Epidermal melanocyte (primary cell): ENCODE measurements around the gene ZNF329.
"Not testable (repeated sequence)": the region's sequence is repeated elsewhere in the genome, so short reads cannot be mapped to it uniquely, and the experiment has no call there.

Experiments used
- DNase-seq: peaks from one replicate; pipeline ENCODE4 v3.0.0; 2011; ENCODE audit warnings: low spot score; ENCODE audit not compliant: insufficient read length

ZNF329 gene

DNA sequence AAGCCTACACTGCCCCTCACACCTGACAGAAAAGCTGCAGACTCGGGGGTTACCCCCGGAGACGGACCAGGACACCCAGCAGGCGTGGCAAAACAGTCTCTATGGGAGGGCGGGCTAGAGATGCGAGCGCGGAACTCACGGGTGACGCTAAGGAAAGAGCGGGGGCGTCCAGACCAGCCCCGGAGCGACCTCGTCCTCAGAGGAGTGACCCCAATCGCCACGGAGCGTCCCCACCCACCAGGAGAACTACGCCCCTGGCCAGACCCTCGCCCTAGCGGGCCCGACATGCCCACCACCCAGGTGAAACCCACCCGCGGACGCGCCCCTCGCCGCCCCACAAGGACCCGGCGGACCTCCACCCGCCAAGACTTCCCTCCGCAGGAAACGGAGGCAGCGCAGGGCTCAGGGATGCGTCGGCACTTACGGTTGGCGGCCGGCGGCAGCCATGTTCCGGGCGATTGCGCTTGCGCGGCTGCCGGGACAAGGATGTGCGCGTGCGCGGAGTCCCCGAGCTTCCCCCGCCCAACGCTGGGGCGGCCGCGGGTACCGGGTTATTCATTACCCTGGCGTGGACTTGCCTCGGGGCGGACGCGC lies at the start of gene ZNF329:
Gene ZNF329 (minus strand): TSS at position 462 of the 594 bp plus-strand sequence. CDS start 21,286 bp downstream, outside the sequence.
- DNase-seq, result peak; percentile 93

DNA sequence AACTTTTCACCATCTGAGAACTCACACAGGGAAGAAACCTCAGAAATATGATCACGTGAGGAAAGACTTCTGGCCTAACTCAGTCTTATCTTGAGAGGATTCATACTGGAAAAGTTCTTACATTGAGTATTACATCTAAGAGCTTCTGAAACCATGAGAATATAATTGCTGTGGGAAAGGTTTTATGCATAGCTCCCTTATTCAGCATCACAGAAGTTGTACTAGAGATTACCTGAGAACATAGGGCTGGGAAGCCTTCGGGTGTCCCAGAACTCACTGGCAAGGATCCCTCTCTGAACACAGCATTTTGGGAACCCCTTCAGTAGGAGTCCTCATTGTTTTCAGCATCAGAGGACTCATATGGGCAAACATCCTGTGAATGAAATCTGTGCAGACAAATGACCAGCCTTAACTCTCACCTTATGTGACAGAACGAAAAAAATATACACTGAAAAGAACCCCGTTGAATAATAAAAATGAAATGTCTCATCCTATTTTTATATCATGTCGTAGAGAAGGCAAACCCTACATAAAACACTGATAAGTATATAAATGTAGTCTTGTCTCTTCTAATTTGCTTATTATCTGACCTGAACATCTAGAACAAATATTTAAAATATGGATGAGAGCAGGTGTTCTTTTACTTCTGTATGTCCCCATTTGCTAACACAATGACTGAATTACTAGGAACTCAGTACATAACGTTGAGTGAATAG lies 46.5 kb upstream of the ZNF329 start:
- DNase-seq, result no peak

- DNase-seq, result no peak
These were observed 33.2 kb upstream of the ZNF329 start for GRCh38 chr19:58183817-58184215.

DNA sequence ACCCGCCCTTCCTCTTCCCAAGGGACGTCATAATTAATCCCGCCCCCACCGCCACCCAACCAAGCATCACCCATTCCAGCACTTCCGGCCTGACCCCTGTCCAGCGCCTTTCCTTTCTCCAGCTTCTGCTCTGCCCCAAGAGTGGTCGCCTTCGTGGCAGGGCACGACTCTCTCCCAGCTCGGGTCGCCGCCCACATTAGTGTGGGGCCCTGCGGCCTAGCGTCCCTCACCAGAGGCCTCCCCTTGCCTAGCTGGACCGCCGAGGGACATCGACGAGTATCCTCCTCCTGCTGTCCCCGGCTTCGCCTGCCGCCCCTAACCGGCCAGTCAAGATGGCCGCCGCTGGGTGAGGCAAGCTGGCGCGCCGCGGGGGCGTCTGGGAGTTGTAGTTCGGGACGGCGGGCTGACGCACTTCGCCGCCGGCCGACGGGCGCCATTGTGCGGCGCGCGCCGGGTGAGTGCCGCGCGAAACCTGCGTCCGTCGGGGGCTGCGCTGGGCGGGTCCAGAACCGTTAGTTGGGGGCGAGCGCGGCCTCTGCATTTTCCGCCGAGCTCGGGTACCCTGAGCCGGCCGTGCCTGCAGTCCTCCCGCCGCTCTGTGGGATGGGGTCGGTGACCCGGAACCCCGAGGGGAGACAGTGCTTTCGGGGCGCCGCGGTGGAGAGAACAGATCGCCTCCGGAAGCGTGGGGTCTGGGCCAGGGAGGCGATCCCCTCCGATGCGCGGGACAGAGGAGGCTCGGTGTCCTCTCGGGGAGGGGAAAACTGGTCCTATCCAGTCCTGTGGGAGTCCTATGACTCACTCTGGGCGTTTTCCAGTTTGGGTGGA lies 32.6 kb upstream of the ZNF329 start, which contains the start of gene ZNF274:
Gene ZNF274 (plus strand): TSS at position 73 of the 828 bp plus-strand sequence. CDS start 905 bp downstream, outside the sequence.
- DNase-seq, result peak; percentile 93

DNA sequence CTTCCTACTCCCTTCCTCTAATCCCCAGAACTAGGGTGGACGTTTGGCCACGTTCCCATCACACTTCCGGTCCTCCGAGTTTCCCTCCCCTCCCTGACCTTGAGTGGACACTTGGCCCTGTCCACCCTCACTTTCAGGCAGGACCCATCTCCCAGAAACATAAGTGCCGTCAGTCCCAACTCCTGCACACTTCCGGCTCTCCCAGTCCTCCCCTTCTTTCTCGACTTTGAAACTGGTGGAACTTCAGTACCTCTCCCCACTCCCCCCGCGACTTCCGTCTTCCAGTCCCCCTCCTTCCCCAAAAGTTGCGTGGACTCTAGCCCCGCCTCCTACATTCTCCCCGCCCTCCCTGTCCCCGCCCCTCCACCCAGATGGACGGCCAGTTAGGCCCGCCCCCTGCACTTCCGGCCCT lies 32.0 kb upstream of the ZNF329 start:
- DNase-seq, result no peak

GRCh38 chr19:58181902-58182576 lies 31.4 kb upstream of the ZNF329 start:
- no peak for DNase-seq

- DNase-seq, result no peak
These were observed 20.3 kb upstream of the ZNF329 start for GRCh38 chr19:58170860-58171259.

DNA sequence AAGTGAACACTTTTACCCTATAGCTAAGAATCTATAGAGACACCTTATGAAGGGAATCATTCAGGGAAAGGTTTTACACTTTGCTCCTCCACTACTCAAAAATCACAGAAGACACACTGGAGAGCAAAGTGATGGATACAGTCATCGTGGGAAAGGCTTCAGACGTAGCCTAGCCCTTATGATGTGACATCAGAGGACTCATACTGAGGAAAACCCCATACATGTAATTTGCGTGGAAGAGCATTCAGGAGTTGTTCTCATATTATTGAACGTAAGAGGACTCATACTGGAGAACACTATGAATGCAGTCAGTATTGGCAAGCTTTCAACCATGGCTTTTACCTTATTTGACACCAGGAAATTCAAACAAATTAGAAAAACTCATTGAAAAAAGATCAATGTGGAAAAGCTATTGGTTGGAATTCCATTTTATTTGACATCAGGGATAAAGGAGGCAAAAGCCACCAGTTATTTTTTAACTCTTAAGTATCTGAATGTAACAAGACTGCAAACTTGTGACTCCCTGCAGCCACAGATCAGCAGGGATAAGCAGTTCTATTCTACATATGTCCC lies 16.2 kb upstream of the ZNF329 start:
- DNase-seq, result no peak

- no peak for DNase-seq
These were observed 15.7 kb upstream of the ZNF329 start for GRCh38 chr19:58166268-58166667.

GRCh38 chr19:58157045-58157728 lies 6.6 kb upstream of the ZNF329 start:
- no peak for DNase-seq

GRCh38 chr19:58154679-58155648 lies 4.4 kb upstream of the ZNF329 start:
- peak; percentile 95 for DNase-seq

DNA sequence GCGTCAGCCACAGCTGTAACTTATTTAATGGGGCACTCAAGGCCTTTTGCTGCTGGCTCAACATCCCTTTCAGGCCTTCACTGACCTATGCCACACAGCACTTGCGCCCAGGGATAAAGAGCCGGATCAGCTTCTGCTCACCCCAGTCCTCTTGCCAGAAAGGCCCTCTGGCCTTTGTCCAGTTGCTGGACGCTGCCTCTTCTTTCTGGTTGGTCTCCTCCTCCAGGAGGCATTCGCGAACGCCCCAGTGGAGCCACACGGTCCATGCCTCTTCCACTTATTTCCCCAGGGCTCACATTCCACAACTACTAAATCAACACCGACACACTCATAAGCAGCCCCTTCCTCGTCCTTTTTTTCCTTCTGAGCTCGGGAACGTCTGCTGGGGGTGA lies 3.7 kb upstream of the ZNF329 start:
- DNase-seq, result no peak

- no peak for DNase-seq
These were observed 2.8 kb upstream of the ZNF329 start for GRCh38 chr19:58153386-58153785.

DNA sequence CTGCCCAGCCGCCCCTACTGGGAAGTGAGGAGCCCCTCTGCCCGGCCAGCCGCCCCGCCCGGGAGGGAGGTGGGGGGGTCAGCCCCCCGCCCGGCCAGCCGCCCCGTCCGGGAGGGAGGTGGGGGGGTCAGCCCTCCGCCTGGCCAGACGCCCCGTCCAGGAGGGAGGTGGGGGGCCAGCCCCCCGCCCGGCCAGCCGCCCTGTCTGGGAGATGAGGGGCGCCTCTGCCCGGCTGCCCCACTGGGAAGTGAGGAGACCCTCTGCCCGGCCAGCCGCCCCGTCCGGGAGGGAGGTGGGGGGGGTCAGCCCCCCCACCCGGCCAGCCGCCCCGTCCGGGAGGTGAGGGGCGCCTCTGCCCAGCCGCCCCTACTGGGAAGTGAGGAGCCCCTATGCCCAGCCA lies 3.1 kb downstream of the ZNF329 start:
- DNase-seq, result not testable (repeated sequence)

DNA sequence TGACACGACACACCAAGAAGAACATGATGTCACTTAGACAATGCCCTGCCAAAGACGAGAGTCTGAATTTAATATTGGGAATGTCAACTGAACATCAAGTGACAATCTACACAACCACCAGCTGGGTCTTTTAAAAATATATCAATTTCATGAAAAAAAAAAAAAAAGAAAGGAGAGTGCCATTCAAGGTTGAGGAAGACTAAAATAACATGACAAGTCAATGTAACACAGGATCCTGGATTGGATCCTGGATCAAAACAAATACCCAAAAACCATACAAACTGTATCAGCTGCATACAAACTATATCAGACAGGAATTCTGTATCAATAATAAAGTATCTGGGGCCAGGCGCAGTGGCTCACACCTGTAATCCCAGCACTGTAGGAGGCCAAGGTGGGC lies 4.7 kb downstream of the ZNF329 start:
- no peak for DNase-seq

- DNase-seq, result no peak
These were observed 16.3 kb downstream of the ZNF329 start for GRCh38 chr19:58134244-58134643.

GRCh38 chr19:58129284-58129683 lies 21.3 kb downstream of the ZNF329 start:
- no peak for DNase-seq

- no peak for DNase-seq
These were observed 22.4 kb downstream of the ZNF329 start for GRCh38 chr19:58128041-58128685.

DNA sequence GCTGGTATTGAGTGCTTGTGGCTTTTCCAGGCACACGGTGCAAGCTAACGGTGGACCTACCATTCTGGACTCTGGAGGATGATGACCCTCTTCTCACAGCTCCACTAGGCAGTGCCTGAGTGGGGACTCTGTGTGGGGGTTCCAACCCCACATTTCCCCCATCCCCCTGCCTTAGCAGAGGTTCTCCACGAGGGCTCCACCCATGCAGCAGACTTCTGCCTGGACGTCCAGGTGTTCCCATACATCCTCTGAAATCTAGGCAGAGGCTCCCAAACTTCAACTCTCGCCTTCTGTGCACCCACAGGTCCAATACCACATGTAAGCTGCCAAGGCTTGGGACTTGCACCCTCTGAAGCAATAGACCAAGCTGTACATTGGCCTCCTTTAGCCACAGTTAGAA lies 27.2 kb downstream of the ZNF329 start:
- no peak for DNase-seq
